LNCaP clone FGC (cell line): ENCODE data around the gene TSPAN2.

Experiments
- DNase-seq: peaks from one replicate; pipeline ENCODE4 v3.0.0-alpha.2; 2011; ENCODE audit warnings: low read depth
- H3K4me3 ChIP-seq: 2 replicates; pipeline ENCODE4 v1.5.1; 2011; ENCODE audit warnings: mild to moderate bottlenecking, low read depth, low read length, control low read depth
- TF ChIP-seq, protein P1 (sequence below): IDR thresholded peaks from 2 replicates; pipeline ENCODE4 v1.5.1; 2012; ENCODE audit warnings: mild to moderate bottlenecking; ENCODE audit not compliant: control insufficient read depth, insufficient read depth; ENCODE audit errors: extremely low read depth

TSPAN2 gene

DNA sequence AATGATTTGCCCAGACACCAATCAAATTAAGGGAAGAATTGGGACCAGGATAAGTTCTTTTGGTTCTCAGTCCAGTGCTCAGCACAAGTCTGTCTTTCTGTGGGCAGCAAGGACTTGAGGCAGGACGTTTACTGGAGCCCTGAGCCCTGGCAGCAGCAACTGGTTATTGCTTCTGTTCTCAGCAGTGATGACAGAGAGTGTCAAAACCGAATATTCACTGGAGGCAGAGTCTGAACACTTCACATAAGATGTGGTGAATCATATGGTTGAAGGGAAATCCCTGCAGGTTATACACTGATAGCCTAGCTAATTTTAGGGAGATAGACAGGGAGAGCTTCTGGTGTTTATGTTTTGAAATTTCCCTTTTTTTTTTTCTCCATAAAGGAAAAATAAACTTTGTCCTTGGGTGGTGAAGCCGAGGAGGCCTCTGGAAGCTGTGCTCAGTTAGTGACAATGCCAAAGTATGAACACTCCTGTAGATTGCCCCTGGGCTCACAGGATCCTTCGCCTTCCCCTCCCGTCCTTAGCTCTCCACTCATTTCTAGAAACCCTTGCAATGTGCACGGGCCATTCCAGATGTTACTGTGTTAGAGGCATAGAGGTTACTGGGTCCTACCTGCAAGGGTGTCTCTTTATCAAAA, 26.3 kb upstream of the TSPAN2 start:
- no peak for DNase-seq
- TF ChIP-seq, protein P1, sequence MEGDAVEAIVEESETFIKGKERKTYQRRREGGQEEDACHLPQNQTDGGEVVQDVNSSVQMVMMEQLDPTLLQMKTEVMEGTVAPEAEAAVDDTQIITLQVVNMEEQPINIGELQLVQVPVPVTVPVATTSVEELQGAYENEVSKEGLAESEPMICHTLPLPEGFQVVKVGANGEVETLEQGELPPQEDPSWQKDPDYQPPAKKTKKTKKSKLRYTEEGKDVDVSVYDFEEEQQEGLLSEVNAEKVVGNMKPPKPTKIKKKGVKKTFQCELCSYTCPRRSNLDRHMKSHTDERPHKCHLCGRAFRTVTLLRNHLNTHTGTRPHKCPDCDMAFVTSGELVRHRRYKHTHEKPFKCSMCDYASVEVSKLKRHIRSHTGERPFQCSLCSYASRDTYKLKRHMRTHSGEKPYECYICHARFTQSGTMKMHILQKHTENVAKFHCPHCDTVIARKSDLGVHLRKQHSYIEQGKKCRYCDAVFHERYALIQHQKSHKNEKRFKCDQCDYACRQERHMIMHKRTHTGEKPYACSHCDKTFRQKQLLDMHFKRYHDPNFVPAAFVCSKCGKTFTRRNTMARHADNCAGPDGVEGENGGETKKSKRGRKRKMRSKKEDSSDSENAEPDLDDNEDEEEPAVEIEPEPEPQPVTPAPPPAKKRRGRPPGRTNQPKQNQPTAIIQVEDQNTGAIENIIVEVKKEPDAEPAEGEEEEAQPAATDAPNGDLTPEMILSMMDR: no peak
- H3K4me3 ChIP-seq: no peak overlapping the region

DNA sequence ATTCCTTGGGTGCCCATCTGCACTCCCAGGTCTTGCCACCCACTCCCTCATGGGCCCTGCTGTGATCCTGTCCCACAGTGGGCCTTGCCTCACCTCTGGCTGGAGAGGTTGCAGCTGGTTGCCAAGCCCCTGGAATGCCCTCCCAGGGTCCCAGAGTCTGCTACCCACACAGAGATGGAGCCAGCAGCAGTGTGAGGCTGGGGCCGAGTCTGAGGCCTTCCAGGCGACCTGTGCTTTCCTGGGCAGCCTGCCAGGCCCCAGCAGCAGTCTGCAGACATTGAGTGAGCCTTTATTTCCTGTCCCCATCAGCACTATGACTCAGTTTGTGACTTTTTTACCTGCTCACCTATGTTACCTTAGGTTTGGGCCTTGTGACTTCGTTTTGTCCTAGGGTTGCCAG, 25.0 kb upstream of the TSPAN2 start:
- no peak for DNase-seq
- TF ChIP-seq, protein P1: no peak
- H3K4me3 ChIP-seq: no peak overlapping the region

DNA sequence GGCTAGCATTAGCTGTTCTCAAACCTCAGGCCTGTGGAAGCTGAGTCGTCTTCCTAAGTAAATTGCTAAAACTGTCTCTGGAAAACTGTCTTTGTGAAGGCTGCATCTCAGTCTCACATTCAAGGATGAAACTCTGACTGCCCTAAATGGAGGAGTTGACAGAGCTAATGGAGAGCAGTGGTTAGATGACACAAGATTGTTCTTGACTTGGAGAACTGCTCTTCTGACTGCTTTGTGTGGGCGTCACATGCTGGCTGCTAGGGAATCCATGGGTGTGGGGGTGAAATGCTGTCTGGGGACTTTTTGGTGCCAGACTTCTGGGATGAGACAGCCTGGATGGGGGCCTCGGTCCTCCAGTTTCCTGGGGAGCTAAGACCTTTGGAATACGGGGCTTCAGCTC, 24.5 kb upstream of the TSPAN2 start:
- no peak overlapping the region for H3K4me3 ChIP-seq
- TF ChIP-seq, protein P1: no peak
- DNase-seq: no peak

DNA sequence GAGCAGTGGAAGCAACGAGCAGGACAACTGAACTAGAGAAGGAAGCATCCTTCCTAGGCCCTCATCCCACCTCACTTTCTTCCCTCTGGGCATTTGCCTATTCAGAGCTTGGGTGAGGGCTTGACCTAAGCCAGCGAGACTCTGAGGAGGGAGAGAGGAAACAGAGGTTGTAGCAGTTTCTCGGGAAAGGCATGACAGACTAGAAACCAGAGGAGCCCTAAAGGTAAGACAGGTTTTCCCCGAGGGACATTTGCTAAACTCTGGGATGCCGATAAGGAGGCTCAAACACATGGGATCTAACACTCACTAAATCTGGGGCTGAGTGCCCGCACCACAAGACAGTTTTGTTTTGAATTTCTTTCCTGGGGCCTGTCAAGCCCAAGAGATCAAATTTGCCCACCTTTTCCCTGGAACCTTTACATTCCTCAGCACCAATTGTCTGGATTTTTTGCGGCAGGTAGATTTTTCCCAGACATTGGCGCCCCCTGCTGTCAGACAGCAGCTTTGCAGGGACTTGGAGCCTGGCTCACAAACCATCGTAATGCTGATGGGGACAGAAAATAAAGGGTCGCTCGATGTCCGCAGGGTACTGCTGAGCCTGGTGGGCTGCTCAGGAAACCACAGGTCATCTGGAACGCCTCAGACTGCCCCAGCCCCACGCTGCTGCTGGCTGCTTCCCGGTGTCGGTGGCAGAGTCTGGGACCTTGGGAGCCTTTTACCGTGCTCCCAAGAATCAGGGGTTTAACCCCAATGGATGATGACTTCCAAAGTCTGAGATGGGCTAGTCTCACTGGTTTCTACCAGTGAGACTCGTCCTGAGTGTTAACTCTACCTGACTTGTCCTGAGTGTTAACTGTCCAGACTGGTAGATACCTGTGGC, 23.4 kb upstream of the TSPAN2 start:
- DNase-seq: no peak
- TF ChIP-seq, protein P1: peak; percentile 92
- H3K4me3 ChIP-seq: no peak overlapping the region

DNA sequence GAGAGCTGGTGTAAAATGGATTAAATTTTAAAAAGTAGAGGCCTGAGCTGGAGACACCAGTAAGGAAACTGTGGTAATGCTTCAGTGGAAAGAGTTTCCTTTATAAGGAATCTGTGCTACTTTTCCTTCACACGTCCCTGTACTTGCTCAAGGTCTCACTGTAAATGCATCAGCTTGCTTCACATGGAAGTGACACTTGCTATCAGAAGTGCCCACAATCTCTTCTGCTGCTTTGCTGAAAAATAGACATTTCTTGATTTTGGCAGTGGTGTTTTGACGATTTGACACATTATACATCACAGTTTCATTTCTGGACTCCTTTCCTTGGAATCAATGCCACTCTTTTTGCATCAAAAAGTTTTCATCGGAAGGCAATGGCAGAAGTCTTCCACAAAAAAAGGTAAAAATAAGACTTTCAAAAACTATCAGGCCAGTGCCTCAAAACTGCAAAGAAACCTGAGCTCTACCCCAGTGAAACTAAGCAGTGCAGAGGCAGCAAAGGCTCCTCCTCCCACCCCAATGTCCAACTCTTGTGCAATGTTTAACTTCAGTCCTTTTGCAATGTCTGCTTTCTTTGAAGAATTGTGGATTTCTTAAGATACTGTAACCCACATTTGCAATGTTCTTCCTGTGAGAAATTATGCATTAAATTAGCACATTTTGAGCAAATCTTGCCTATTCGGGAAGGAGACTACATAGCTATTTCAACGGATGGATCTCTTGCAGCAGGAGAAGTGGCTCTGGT, 18.4 kb upstream of the TSPAN2 start:
- no peak for DNase-seq
- no peak overlapping the region for H3K4me3 ChIP-seq
- TF ChIP-seq, protein P1: no peak

DNA sequence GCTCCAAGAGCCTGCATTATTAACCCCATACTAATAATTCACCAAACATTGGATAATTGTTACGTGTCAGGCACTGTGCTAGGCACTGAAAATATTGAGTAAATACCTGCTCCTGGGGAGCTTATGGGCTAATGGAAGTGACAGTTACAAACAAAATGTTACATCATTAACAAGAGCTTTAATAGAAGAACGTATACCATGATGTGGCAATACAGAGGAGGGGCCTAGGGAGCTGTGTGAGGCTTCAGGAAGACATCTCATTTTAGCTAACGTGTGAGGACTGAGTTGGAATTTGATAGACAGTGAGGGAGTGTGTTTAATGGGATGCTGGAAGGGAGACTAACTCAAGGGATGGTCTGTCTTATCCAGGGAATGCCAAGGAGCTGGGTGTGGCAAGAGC, 16.5 kb upstream of the TSPAN2 start:
- TF ChIP-seq, protein P1: no peak
- DNase-seq: no peak

More for the DNA sequence above, 16.5 kb upstream of the TSPAN2 start:
- no peak overlapping the region for H3K4me3 ChIP-seq
